Smooth muscle cell of the brain vasculature (primary cell): Measurements from ENCODE around the gene SLC25A25.

ENCODE experiments used
- DNase-seq: peaks from one replicate; pipeline ENCODE4 v3.0.0-alpha.2; 2012; ENCODE audit warnings: low read depth, low spot score

The SLC25A25 gene

DNA sequence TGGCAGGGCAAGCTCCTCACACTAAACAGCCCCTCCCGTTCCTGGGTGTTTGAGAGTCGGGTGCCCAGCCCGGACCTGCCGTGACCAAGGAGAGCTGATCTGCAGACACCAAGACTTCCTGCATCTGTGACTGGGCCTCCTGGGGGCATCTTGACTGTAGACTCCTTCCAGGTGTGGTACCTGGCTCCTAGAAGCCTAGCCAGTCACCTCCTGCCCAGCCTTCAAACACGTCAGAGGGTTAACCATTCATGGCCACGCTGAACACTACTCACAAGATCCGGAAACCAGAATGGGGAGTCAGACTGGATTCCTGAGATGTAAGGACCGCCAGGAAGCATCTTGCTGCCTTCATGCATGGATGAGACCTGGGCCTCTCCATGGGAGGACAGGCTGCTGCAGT, 77.5 kb downstream of the SLC25A25 start:
- no peak for DNase-seq

GRCh38 chr9:128145951-128146351, 77.9 kb downstream of the SLC25A25 start:
- DNase-seq = no peak

- DNase-seq = no peak
Observed at GRCh38 chr9:128146591-128147120, 78.6 kb downstream of the SLC25A25 start.

- no peak for DNase-seq
Observed at GRCh38 chr9:128148509-128149000, 80.5 kb downstream of the SLC25A25 start.

- no peak for DNase-seq
Observed at GRCh38 chr9:128149001-128149701, 81.1 kb downstream of the SLC25A25 start, which contains the start of gene LCN2. Gene LCN2, plus strand, starts transcription at chr9:128149453. Its CDS starts 73 bp downstream, at chr9:128149526.

DNA sequence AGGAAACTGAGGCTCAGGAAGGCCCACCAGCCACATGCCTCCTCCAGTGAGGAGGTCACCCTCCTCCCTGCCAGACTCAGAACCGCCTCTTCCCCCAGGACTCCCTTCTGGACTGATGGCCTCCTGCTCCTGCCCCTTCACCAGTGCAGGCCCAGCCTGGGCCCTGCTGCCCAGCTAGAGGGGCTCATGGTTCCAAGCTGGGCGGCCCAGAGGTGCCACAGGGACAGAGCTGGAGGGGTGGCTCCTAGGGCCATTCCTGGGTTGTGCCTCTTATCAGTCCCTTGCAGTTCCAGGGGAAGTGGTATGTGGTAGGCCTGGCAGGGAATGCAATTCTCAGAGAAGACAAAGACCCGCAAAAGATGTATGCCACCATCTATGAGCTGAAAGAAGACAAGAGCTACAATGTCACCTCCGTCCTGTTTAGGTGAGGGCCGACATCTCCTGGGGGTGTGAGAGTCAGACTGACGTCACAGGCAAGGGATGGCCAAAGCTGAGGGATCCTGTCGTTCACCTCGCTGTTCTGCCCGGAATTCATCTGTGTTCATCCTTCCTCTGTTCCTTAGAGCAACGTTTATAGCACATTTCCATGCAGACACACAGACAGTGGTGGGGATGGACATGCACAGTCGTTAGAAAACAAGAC, 82.0 kb downstream of the SLC25A25 start:
- DNase-seq = no peak

DNA sequence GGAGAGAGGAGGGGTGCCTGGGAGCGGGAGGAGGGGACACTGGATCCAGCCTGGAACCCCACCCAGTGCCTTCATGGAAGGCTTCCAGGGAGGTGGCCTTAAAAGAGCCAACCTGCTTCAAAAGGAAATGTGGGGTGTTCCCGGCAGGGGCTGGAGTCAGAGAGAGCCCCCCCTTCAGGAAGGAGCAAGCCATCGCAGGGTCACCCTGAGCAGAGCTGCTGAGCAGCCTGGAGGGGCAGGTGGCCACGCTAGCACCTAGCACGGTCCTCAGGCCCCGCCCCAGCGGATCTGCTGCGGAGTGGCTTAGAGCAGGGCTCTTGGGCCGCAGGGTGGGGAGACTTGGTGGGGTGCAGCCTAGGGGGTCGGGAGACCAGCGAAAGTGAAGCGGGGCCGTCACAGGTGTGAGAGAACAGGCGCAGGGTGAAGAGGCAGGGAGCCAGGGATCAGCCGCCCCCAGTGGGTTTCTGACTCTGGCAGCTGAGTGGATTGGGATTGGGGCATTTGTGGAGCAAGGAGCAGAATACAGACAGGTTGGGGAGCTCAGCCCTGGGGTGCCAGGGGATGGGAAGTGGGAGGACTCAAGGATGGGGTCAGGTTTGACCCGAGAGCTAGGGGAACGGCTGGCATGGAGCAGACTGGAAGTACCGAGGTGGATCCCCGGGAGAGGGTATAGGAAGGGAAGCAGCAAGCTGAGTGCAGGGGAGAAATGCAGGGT, 82.7 kb downstream of the SLC25A25 start:
- DNase-seq = no peak

DNA sequence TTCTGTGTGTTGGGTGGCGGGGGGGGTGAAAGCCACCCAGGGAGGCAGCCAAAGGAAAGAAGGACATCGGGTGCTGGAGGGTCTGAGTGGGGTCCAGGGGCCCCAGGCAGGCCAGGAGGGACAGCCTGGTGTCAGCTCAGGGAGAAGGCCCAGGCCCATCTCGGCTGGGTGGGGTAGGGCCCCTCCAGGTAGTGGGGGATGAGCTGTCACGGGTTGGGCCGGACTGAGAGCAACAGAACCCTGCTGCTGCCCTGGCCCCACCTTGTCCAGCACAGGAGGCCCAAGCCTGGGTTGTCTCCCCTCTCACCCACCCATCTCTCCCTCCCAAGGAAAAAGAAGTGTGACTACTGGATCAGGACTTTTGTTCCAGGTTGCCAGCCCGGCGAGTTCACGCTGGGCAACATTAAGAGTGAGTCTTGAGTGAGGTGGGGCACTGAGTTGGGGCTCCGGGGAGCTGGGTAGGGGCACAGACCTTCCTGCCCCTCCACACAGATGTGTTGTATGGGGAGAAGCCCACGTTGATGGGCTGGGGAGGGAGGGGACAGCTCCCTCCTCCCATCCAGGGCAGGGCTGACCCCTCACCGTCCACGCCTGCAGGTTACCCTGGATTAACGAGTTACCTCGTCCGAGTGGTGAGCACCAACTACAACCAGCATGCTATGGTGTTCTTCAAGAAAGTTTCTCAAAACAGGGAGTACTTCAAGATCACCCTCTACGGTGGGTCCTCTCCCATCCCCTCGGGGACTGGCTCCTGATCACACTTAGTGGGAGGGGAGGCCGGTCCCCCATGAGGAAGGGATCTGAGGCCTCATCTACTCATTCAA, 83.5 kb downstream of the SLC25A25 start:
- no peak for DNase-seq

DNA sequence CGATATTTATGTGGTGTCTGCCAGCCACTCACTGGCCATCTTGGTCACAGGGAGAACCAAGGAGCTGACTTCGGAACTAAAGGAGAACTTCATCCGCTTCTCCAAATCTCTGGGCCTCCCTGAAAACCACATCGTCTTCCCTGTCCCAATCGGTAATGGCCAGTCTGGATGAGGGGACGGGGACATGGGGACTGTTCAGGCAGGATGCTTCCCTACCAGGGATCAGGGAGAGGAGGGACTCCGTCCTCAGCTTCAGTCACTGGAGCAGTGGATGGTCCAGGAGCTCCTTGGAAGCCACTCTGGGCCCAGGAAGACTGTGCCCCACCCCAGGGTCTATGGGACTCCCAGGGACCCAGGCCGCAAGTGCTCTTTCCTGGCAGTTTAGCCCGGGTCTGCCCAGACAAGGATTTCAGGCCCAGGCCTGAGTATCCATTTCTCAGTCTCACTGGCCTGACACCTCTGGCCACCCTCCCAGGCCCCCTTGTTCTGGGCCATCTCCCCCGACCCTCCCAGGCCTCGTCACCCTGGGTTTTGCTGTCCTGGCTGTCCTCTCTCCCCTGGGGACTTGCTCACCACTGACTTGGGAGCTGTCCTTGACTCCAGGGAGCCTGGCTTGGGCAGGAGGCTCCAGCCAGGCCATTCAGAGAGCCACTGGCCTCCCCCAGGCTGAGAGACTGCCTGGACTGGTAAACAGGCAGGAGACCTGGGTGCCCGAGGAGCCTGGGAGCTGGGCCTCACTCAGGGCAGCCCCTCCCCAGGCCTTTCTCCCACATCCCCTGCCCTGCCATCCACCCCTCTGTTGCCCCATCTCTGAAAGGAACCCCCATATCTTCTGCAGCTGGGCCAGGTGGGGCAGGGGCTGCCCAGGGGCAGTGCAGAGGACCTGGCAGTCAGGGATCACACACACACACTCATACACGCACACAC, 84.4 kb downstream of the SLC25A25 start:
- no peak for DNase-seq

DNA sequence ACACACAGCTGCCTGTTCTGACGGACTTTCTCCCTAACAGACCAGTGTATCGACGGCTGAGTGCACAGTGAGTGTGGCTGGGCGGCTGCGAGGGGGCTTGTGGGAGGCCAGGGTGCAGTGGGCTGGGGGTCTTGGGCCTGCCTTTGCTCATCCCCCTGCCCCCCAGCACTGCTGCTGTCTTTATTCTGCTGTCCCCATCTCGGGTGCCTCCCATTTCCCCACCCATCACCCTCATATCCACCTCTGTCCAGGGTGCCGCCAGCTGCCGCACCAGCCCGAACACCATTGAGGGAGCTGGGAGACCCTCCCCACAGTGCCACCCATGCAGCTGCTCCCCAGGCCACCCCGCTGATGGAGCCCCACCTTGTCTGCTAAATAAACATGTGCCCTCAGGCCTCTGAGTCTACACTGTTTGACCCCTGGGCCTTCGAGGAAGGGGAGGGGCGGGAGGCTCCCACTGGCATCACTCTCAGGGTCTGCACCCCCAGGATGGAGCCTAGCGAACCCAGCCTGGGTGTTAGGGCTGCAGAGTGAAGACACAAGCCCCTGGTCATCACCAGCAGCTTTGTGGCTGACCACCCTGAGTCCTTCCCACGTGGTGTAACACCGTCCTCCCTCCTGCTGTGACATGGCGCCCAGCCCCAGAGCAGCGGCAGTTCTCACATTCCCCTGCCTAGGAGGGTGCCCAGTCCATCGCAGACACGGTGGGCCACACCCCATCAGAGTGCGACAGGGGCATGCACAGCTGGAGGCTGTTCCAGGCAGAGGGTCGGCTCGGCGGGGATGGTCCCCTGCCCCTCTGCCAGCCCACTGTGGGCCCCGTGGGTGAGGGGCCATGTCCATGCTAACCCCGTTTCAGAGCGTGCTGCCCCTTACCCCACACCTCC, 85.3 kb downstream of the SLC25A25 start:
- DNase-seq = no peak

DNA sequence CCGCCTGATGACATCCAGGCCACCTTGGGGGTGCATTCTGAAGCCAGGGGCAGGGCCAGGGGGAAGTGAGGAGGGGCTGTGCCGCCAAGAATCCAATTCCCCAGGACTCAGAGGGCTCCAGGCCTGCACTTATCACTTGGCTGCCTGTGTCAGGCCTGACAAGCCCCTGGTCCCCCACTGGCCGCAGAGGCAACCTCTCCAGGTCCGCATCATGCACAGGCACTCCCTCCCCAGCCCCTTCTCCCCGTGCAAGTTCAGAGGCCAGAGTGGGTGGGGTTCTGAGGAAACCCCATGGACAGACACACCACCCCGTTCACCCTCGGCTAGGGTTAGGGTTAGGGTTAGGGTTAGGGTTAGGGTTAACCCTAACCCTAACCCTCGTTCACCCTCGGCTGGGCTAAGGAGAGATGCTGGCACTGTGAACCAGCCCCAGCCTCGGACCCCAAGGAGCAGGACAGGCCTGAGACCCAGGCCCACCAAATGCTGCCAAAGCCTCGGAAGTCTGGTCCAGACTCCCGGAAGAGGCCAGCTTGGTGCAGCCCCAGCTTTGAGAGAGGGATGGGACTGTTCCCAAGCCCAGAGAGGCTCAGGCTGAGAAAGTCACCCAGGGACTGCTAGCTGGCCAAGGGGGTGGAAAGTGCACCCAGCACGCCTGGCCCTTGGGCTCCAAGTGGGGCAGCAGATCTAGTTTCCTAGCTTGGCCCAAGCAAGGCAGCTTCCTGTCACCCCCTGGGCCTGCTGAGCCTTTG, 86.1 kb downstream of the SLC25A25 start:
- no peak for DNase-seq

DNA sequence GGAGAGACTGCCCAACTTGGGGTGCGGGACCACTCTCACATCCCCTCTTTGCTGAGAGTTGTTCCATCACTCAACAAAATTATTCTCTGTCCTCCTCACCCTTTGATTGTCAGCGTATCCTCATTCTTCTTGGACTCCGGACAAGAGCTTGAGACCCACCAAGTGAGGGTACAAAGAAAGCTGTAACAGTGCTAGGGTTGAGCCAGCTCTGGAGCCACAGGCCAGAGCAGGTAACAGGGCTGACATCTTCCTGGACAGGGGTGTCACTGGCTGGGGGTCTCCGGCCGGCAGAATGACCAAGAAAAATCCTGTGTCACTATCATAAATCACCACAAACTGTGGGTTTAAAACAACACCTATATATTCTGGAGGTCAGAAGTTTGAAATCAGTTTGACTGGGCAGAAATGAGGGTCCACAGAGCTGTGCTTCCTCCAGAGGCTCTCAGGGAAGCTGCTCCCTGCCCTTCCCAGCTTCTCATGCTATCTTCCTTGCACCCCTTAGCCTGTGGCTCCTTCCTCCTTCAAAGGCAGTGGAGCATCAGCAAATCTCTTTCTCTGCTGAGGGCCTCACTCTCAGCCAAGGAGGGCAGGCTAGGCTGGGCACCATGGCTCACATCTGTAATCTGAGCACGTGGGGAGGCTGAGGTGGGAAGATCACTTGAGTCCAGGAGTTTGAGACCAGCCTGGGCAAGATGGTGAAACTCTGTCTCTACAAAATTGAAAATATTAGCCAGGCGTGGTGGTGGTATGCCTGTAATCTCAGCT, 87.9 kb downstream of the SLC25A25 start:
- DNase-seq = no peak
